Astrocyte of the spinal cord (primary cell): Measurements from ENCODE around the gene MAFF.

ENCODE experiments used
- DNase-seq: peaks from one replicate; pipeline ENCODE4 v3.0.0; 2011; ENCODE audit warnings: low read depth, low spot score
- H3K4me3 ChIP-seq: 2 replicates; pipeline ENCODE4 v1.5.1; 2011; ENCODE audit warnings: low read depth, mild to moderate bottlenecking, low read length, moderate library complexity
- CTCF ChIP-seq: IDR thresholded peaks from 2 replicates; pipeline ENCODE4 v1.5.1; 2012; ENCODE audit warnings: low read depth, mild to moderate bottlenecking, low read length, inconsistent platforms
- in situ Hi-C: cut with HindIII; loops from 2 replicates; pipeline ENCODE4 v1.10.0; 2017; ENCODE audit warnings: low sequenced_read_pairs

The MAFF gene

GRCh38 chr22:38222797-38223119, 21.0 kb downstream of the MAFF start:
- in situ Hi-C loops, result no loop called here
- no peak for TF ChIP-seq CTCF
- DNase-seq, result no peak
- H3K4me3 ChIP-seq, result no peak overlapping the region

DNA sequence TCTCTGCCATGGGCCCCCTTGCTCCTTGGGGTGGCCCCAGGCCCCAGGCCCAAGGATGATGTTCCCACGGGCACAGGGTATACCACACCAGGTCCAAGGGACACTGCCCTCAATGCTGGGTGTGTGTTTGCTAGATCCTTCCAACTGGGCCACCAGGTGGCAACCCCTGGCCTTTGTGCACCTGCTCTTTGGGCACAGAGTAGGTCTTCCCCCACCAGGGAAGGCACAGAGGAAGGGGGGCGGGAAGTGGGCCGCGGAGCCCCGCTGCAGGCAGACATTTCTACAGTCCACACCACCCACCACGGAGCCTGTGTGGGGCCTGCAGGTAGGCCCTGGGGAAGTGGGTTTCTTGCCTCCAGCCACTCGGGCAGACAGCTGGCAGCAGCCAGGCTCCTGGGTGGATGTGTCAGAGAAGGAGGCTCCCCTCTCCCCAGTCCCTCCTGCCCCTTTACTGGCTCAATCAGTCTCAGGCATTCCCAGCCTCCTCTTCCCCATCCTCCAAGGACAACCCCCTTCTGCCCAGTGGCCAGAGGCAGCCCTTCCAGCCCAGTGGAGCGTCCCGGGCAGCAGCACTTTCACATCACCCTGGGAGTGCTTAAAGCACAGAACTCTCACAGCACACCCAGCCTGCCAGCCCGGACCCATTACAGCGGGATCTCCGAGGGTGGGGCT, 21.6 kb downstream of the MAFF start:
- no peak for TF ChIP-seq CTCF
- H3K4me3 ChIP-seq, result no peak overlapping the region
- DNase-seq, result no peak
- in situ Hi-C loops, result no loop called here

GRCh38 chr22:38226853-38227649, 25.3 kb downstream of the MAFF start:
- in situ Hi-C loops, result no loop called here
- no peak for TF ChIP-seq CTCF

DNA sequence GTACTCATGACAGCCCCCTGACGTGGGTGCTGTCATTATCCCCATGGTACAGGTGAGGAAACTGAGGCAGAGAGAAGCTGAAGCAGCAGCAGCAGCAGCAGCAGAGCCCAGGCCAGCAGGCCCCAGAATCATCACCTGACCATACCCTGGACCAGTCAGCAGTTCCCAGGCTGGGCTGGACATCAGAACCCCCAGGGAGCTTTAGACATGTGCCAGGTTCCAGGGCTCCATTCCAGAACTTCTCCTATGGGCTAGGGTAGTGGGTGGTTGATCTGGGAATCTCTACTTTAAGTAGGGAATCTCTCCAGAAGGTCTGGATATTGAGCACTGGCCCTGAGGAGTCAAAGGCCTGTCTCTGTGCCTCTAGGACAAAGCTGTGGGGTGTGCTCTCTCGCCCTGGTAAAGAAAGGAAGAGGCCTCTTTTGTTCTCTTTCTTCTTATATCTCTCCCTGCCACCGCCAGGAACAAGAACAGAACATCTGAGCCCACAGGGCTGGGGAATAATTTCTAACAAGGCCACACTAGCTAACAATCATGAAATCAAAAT, 26.6 kb downstream of the MAFF start:
- no peak for TF ChIP-seq CTCF
- no peak overlapping the region for H3K4me3 ChIP-seq
- in situ Hi-C loops, result no loop called here
- peak; percentile 33 for DNase-seq

More at GRCh38 chr22:38226853-38227649, 25.3 kb downstream of the MAFF start:
- H3K4me3 ChIP-seq, result no peak overlapping the region
- no peak for DNase-seq

DNA sequence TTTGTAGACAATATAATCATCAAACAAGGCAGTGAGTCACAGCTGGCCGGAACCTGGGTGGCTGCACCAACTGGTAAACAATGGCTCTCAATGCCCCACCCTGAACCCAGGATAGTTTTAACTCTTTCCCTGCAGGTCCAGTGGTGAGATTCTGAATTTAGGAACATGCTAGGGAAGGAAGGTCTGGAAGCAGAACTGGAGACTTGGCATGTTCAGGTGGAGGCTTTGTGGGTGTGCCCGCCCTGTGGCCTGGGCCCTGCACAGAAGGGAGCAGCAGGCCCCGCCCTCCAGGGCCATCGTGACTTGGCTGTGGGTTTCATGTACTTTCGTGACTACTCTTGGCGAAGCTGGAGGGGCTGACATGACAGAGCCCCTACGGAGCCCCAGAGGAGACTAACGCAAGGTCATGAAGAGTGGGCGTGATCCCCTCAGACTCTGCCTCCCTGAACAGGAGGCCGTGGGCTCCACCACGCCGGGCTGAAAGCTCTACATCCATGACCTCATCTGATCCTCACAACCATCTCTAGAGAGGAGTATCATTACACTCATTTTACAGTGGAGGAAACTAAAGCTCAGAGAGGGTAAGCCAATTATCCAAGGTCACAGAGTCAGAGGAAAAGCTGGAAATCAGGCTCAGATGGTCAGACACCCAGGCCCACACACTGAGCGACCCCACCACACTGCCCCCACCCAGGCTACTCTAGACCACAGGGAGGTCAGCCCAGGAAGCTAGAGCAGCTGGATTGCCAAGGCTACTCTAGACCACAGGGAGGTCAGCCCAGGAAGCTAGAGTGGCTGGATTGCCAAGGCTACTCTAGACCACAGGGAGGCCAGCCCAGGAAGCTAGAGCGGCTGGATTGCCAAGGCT, 27.3 kb downstream of the MAFF start:
- no peak for TF ChIP-seq CTCF
- no peak overlapping the region for H3K4me3 ChIP-seq
- peak; percentile 72 for DNase-seq
- in situ Hi-C loops, result no loop called here

DNA sequence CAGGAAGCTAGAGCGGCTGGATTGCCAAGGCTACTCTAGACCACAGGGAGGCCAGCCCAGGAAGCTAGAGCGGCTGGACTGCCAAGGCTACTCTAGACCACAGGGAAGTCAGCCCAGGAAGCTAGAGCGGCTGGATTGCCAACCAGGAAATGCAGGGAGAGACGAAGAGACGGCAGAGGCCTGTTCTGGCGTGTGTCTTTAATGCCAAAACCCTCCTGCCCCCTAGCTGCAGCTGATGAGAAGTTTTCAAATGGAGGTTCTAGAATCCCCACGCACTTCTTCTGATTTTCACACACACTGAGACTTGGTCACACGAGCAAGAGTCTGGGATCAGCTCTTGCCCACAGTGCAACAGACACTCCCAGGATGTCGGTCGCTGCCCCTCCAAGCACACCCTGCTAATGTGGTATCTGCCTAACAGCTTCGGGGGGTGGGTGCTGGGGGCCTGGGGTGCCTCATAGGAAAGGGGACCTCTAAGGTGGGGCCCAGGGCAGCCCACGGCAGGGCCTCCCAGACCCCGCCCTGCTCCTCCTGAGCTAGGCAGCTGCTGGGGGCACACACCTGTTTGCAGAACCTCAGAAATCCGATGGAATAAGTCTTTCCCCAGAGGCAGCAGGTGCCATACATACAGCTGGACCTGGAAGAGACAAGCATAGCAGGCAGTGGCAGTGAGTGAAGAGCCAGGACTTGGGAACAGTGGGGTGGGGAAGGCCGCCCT, 28.5 kb downstream of the MAFF start:
- in situ Hi-C loops, result no loop called here
- TF ChIP-seq CTCF, result peak; percentile 35
- H3K4me3 ChIP-seq, result no peak overlapping the region
- no peak for DNase-seq
